GM19328 (cell line): ENCODE measurements around the gene TMTC4.

Experiments used
- ATAC-seq: cut with Tn5 transposase; IDR thresholded peaks from one replicate; pipeline ENCODE4 v1.9.1; 2021; ENCODE audit warnings: mild to moderate bottlenecking, moderate library complexity; ENCODE audit not compliant: unreplicated experiment

The TMTC4 gene

DNA sequence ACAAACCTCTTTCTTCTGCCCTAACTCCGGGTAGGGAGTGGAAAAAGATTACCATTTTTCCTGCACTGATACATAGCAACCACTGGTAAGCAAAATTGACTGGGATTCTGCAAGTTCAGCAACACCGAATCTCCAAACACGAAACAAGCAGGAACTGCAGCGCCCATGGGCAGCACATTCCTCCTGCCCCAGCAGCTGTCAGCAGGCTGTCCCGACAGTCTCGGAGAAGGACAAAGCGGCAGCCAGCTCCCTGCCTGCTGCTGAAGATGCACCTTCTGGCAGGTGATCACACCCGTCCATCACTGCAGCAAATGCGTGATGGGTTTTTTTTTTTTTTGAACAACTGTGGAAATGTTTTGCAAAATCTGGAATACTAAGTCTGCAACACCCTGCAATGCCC is 6.7 kb downstream of the TMTC4 start:
- no peak for ATAC-seq

DNA sequence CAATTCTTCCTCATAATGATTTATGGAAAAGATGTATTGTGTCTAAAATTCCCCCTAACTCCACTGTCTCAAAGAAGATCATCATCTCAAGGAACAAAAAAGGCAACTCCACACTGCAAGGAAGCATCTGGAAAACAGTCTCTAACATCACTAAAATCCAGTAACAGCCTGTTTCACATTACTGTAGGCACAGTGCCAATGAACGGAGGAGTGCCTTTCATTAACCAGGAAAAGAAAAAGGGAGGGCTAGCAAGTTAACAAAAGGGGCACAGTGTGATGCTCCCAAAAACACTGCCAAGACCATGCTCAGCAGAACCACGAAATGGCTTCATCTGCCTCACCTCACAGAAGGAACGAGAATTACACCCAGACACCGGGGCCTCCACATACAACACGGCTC is 8.5 kb downstream of the TMTC4 start:
- ATAC-seq, result no peak

DNA sequence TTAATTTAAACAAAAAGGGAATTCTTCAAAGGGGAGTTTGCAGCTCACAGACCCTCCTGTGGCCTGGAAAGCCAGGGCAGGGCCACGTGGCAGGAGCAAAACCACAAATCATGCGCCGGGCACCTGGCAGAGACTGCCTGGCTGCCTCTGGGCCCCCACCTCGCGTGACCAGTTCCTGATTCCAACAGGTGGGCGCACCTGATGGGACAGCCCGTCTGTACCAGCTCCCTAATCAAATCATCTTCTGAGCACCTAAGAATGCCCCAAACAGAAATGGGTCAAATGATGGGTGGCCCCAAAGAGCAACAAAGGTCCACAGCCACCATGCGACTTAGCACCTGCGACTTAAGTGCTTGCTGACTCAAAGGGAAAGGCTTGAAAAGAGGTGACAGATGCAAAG is 9.2 kb downstream of the TMTC4 start:
- ATAC-seq, result no peak

DNA sequence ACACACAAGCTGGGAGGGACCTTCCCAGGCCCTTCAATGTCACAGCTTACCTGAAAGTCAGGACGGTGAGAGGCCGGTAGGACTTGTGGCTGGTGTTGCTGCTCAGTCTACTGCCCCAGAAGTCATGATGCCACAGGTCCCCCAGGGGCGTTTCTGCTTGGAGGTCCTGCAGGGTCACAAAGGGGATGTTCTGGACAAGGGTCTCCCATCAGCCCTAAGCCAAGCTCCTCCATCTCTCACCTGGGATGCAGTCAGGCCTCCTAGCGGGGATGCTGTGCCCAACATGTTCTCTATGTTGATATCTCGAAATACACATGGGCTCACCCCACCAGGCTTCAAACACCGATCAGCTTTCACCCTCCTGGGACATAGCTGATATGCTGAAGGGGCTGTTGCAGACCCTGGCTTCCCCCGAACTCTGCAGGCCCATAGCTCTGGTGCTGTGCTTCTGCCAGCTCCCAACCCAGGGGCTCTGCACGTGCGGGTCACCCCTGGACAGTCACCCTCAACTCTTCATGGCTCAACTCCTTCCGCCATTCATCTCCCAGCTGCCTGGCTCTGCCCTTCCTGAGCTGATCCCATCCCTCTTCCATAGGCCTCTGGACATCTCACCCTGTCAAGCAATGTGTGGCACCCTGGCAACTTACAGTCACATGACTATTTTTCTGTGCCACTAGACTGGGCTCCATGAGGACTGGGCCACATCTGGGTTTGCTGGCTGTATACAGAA is 10.3 kb downstream of the TMTC4 start:
- no peak for ATAC-seq

DNA sequence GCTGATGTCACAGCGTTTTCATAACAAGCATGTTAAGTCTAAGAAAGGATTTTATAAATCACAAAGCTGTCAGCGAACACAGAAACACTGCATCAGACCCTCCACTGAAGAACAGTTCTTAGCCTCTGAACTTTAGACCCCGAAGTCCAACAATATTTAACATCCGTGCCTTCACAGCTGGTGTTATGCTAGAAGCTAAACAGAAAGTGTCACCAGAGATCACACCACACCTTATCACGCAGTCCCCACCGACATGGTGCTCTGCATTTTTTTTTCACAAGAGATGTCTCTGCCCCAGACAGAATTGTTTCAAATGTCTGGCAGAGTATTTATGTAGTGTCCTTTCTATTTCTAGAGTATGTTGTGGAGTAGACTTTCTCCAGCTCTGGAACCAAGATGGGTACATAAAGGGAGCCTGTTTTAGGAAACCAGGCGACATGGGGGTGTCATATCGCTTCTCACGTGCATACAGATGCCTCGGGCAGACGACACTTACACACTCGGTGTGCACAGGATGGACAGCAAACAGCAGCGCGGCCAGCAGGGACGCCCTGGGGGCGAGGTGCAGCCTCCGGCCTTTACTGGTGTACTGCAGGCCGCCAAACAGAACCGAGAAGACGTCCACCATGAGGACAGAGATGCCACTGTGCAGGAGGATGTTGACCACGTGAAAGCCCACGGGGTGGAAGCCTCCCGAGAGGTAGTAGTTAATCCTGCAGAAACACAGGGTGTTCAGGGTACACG is 12.0 kb downstream of the TMTC4 start:
- ATAC-seq, result no peak

DNA sequence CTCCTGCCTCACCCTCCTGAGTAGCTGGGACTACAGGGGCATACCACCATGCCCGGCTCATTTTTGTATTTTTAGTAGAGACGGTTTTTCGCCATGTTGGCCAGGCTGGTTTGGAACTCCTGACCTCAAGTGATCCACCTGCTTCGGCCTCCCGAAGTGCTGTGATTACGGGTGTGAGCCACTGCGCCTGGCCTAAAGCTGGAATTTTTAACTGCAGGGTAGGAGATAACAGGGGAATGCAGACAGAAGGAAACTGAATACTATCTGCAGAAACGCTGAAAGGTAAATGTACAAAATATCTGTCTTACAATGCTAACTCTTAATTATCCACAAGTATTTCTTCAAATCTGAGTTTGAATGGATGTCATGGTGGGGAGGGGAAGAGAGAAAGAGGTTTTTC is 13.8 kb downstream of the TMTC4 start:
- no peak for ATAC-seq

DNA sequence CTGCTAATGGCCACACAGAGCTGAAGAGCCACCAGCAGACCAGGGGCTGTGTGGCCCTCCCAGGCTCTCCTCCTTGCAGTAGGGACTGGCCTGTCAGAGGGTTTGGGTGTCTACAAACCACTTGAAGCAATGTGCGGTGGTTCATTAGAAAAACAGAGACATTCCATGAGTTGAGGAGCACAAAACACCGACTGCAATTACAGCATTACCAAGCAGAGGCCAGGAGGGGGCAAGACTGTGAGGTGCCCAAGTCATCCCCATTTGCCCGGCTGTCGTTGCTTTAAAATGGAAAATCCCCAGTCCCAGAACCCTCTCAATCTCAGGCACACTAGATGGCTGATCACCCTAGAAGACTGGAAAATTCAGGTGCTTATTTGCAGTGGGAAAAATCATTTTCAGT is 15.0 kb downstream of the TMTC4 start:
- ATAC-seq, result no peak

DNA sequence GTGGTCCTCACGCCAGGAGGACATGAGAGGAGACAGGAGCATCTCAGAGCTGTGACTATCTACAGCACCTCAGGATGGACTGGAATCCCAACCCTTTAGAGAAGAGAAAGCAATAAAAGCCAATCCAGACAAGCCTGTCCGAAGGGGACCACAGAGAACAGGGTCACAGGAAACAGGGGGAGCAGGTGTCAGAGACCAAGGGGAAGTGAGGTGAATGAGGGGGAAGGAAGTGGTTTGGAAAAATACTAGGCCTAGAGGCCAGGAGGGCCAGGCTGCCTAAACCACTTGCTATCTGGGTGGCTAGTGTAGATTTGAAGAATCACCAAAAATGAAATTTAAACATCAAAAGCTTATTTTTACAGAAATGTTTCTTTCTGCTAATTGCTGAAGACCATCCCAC is 16.2 kb downstream of the TMTC4 start:
- no peak for ATAC-seq

DNA sequence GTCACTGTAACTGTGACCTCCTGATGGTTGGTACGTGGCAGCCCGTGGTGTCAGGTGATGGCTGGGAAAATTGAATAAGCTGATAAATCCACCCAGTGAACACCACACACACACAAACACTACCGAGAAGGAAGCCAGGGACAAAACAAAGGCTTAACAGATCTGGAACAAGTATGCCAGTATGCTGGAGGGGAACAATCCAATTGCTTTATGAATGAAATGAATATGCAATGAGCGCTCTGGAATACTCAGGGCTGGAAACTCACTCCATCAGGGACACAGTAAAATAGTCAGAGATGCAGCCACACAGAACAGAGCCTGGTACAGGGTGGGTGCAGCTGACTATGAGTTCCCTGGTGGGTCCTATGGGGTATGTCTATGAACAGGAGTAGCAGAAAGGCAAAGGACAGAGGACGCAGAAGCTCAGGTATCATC is 16.7 kb downstream of the TMTC4 start:
- no peak for ATAC-seq

DNA sequence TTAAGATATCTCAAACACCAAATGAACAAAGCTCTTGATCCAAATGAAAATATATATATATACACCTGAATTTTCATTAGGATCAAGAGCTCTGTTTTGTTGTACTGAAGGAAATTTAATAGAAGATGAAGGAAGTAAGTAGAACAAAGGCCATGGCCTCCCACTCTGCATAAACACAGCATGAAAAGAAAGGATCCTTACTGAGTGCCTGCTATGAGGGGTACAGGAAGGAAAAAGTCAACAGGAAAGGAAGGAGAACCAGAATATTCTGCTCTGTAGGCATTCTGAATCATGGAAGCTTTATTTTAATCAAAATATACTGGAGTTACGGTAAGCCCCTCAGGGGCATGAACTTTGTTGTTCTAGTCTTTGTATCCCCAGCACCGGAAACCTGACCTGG is 22.1 kb downstream of the TMTC4 start:
- ATAC-seq, result no peak

DNA sequence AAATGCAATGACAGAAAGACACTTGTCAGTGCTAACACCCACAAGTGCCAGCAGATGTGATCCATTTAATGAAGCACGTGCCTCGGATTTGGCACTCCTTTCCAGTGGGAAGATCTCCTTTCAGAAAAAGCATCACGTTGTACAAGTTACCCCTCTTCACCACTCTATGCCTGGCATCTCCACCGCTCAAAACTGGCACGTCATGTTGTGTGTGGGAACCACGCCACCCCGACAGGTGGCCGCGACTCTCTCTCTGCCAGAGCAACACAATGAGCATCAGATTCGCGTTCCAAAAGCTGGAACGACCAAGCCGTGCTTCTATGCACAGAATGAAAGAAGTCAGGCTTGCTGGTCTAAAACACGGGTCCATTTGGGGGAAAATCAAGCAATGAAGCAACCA is 24.3 kb downstream of the TMTC4 start:
- ATAC-seq, result no peak

DNA sequence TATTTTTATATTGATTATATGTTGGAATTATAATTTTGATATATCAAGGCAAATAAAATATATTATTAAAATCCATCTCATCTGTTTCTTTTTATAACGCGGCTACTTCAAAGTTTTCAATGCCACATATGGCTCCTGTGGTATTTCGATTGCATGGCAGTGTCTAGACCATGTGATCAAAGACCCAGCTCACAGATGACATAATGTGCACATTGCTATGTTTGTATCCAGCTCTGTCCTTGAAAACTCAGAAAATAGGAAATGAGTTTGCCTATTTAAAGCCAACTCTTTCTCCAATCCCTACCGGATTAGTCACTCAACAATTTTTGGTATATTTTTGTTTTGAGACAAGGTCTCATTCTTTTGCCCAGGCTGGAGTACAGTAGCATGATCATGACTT is 26.2 kb downstream of the TMTC4 start:
- no peak for ATAC-seq

DNA sequence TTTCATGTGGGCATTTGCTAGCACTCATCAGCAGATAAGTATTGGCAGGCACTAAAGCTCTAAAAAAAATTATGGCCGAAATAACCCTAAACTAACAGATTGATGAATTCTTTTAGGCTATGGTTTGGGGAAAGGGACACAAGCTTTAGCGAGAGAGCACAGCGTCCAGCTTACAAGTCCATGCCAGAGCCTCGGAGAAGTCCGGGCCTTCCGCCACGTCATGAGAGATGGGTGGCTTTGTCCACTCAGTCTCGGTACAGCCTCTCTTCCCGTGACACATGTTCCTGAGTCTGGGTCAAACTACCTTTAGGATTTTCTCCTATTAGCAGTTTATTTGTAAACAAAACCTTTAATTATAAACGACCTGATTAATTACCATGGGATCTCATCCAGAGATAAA is 27.7 kb downstream of the TMTC4 start:
- ATAC-seq, result no peak

DNA sequence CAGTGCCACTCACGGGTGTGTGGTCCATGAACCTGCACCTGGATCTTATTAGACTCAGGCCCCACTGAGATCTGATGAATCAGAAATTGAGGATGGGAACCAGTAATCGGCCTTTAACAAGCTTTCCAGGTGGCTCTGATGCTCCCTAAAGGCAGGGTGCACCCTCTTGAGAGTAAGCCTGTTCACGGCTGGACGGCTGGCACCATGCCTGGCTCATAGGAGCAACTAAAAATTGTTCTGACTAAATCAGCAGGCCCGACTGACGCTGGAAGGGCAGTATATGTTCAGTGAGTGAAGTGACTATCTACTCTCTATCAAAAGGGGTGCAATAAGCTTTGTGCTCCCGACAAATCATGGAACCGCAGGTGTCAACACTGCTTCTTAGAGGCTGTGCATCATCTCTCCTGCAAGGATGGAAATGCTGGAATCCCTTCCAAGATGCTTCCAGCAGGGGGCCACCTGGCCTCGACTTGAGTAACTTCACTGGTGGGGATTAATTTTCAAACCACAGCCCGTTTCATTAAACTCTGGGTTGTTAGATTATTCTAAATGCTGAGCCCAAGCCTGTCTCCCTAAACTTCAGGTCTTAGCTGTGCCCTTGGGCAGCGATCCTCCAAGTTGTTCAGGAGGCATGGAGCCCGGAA is 28.4 kb downstream of the TMTC4 start:
- ATAC-seq, result no peak

DNA sequence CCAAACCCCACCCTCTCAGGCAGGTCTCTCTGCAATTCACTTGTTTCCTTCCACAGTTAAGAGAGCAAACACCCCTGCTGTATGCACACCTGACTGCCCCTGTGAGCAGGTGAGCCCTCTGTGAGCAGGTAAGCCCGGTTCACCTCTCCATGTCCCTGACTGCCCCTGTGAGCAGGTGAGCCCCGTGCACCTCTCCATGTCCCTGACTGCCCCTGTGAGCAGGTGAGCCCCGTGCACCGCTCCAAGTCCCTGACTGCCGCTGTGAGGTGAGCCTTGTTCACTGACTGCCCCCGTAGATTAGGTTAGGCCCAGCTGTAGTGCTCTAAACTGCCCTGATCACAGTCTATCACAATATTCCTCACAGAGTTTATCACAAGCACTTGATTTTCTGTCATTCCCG is 29.2 kb downstream of the TMTC4 start:
- no peak for ATAC-seq

DNA sequence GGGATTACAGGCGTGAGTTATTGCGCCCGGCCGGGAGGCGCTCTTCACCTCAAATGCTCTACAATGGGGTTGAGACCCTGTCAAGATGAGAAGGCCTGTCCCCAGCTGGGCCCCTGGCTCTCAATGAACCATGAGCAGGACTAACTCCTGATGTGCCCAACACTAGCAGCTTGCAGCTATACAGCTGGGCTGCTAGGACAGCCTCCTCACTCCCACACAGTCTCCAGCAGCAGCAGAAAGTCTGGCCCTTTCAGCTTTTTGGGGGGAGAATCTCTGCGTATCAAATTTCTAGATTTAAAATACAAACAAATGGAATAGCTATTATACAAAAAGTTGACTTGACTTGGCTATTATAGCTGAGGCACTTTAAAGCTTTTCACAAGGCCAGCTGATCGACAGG is 30.2 kb downstream of the TMTC4 start:
- ATAC-seq, result no peak

DNA sequence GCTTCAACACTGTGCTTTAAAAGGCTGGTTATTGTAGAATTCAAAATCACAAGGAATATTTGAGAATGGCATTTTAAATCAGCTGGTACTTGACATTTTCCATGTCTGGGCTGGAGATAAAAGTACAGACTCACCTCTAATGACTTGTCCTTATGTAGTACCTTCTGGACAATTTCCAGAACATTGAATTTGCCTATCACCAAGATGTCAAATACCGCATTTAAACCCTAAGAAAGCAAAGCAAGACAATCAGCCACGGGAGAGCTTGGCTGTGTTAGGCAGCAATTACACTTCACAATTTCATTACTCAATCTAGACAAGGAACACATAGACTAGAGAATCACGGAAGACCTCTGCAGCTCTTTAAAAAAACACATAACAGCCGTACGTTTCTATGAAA is 36.8 kb downstream of the TMTC4 start:
- no peak for ATAC-seq

DNA sequence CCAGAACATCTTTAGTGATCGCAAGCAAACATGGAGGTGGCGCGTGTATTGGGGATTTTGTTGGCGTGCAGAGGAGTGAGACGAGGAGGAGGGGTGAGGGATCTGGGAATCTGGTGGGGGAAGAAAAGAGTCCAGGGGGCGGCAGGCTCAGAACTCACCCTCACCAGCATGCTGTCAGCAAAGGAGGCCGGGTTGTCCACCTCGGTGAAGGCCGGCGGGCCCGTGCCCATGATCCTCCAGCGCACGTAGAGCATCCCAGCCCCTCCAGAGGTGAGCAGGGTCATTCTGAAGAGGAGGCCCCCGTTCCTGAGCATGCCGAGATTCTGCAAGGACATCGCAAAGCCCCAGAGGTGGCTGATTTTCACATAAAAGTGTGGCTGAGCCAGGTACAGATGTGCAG is 37.2 kb downstream of the TMTC4 start:
- ATAC-seq, result no peak

DNA sequence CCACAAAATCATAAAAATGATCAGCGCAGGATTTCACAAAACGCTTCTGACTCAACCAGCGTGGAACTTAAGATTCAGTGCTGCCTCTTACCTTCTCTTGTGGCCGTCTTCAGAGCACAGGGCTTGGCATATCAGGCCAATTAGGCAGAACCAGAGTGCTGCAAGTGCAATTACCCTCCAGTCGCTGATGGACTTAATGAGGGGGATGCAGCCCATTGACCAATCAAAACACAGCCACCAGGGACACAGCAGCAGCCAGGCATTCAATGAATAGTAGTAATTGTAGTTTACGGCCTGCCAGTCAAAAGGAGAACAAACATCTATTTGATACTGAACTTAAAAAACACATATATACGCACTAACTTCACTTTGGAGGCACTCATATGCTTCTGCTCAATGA is 38.2 kb downstream of the TMTC4 start:
- no peak for ATAC-seq

DNA sequence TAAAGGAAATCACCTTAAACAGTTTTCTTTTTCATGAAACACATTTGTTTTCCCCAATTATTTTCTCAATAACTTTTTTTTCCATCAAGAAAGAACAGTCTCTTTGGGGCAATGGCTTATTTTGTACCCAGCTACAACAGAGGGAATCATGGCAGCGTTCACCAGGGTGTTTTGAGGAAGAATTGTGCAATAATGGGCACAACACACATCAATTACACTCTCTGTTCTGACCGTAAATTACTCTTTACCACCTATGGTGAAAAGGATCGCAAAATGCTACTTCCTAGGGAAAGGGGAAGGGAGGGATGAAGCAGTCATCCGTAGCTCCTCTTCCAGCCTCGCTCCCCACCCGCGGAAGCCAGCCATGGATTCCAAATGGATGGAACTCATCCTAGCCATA is 38.6 kb downstream of the TMTC4 start:
- no peak for ATAC-seq

DNA sequence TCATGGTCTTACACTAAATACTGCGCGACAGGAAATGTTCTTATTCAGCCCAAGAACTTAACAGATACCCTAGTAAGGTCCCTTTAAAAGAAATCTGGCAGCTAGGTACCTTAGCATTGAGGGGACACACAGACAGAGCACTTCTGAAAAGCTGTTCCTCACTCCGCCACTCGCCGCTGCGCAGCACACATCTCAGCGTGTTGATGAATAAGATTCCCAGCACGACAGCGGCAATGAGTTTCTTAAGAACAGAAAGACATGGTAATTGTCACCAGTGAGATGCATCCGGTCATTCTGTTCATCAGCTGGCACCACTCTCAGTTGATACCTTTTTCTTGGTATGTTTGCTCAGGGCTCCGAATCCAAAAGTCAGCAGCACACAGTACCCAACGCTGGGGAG is 39.9 kb downstream of the TMTC4 start:
- ATAC-seq, result no peak

DNA sequence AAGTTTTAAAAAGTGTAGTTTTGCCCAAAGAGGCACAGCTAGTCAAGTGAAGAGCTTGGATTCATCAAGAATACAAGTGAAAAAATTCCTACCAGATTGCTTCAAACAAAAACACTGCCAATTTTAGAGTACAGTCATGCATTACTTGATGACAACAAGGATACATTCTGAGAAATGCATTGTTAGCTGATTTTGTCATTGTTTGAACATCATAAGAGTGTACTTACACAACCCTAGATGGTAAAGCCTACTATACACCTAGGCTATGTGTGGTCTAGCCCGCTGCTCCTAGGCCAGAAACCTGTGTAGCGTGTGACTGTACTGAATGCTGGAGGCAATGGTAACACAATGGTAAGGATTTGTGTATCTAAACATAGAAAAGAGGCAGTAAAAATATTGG is 41.1 kb downstream of the TMTC4 start:
- no peak for ATAC-seq
